GM12872 (cell line): Measurements from ENCODE around the gene L3MBTL2.

Source experiments
- CTCF ChIP-seq: IDR thresholded peaks from 3 replicates; pipeline ENCODE4 v1.5.1; 2011; ENCODE audit warnings: low read depth, mild to moderate bottlenecking, low read length, moderate library complexity; ENCODE audit not compliant: insufficient read depth

The L3MBTL2 gene

GRCh38 chr22:41204992-41205900 is at the start of gene L3MBTL2:
Gene L3MBTL2 (plus strand): TSS chr22:41205312. CDS start chr22:41205363, 51 bp downstream.
- no peak for TF ChIP-seq CTCF

GRCh38 chr22:41157083-41157482 is 48.0 kb upstream of the L3MBTL2 start:
- TF ChIP-seq CTCF: no peak

GRCh38 chr22:41169157-41169556 is 36.0 kb upstream of the L3MBTL2 start:
- no peak for TF ChIP-seq CTCF

GRCh38 chr22:41171996-41172395 is 33.1 kb upstream of the L3MBTL2 start:
- no peak for TF ChIP-seq CTCF

- no peak for TF ChIP-seq CTCF
Observed at GRCh38 chr22:41175546-41175945, 29.6 kb upstream of the L3MBTL2 start.

- no peak for TF ChIP-seq CTCF
Observed at GRCh38 chr22:41177040-41177621, 28.0 kb upstream of the L3MBTL2 start.

GRCh38 chr22:41177622-41178424 is 27.3 kb upstream of the L3MBTL2 start:
- TF ChIP-seq CTCF: no peak
